Fibroblast of lung (primary cell): ENCODE results near the gene ST6GAL1. TPM values are rescaled to one million over a fixed set of nuclear protein-coding genes. Genes with fewer than 3 reads are reported as not detected.

Source experiments
- DNase-seq, 2 donors: peaks; one replicate each; pipeline versions ENCODE4 v3.0.0 to v3.0.0-alpha.2; 2010; ENCODE audit warnings: low read depth in 2 of 2
- H2AFZ ChIP-seq: 2 replicates; pipeline ENCODE4 v1.5.1; 2012; ENCODE audit warnings: low read length, control low read depth, inconsistent platforms
- H3K27ac ChIP-seq: 2 replicates; pipeline ENCODE4 v1.5.1; 2011; ENCODE audit warnings: low read length, control low read depth; ENCODE audit not compliant: insufficient read depth
- H3K27me3 ChIP-seq: 2 replicates; pipeline ENCODE4 v1.5.1; 2011; ENCODE audit warnings: mild to moderate bottlenecking, low read length; ENCODE audit not compliant: control insufficient read depth, insufficient read depth
- H3K36me3 ChIP-seq: 2 replicates; pipeline ENCODE4 v1.5.1; 2011; ENCODE audit warnings: low read length; ENCODE audit not compliant: control insufficient read depth, insufficient read depth
- H3K4me1 ChIP-seq: 2 replicates; pipeline ENCODE4 v1.5.1; 2011; ENCODE audit warnings: low read length; ENCODE audit not compliant: control insufficient read depth, insufficient read depth; ENCODE audit errors: extremely low read depth
- H3K4me2 ChIP-seq: 2 replicates; pipeline ENCODE4 v1.5.1; 2011; ENCODE audit warnings: low read length, control low read depth; ENCODE audit not compliant: insufficient read depth; ENCODE audit errors: extremely low read depth
- H3K4me3 ChIP-seq, 4 experiments: fragments of 200-600 bp in 1 of 4; sonication (generic) in 1 of 4; replicated peaks in 1 of 4; 2 replicates each; pipeline ENCODE4 v1.5.1; 2011 to 2016; ENCODE audit warnings: low read length in 4 of 4, low read depth in 3 of 4, mild to moderate bottlenecking in 3 of 4, control low read depth in 2 of 4, inconsistent platforms in 1 of 4, mixed read lengths in 1 of 4; ENCODE audit not compliant: insufficient read depth in 1 of 4; ENCODE audit errors: control extremely low read depth in 1 of 4
- H3K79me2 ChIP-seq: 2 replicates; pipeline ENCODE4 v1.5.1; 2012; ENCODE audit warnings: mild to moderate bottlenecking, low read length, inconsistent platforms; ENCODE audit not compliant: control insufficient read depth, insufficient read depth
- H3K9ac ChIP-seq: 2 replicates; pipeline ENCODE4 v1.5.1; 2011; ENCODE audit warnings: mild to moderate bottlenecking, low read length, control low read depth; ENCODE audit not compliant: insufficient read depth
- H3K9me3 ChIP-seq: 2 replicates; pipeline ENCODE4 v1.5.1; 2012; ENCODE audit warnings: low read depth, low read length; ENCODE audit not compliant: control insufficient read depth, insufficient read depth
- H4K20me1 ChIP-seq: 2 replicates; pipeline ENCODE4 v1.5.1; 2011; ENCODE audit warnings: low read length; ENCODE audit not compliant: control insufficient read depth, insufficient read depth; ENCODE audit errors: extremely low read depth
- EZH2 ChIP-seq: IDR thresholded peaks from 2 replicates; pipeline ENCODE4 v1.5.1; 2012; ENCODE audit warnings: low read length, control low read depth, mild to moderate bottlenecking; ENCODE audit errors: missing control alignments
- polyA plus RNA-seq, 2 donors: library from polyadenylated mRNA; depleted of rRNA in 1 of 2; stranded (reverse) in 1 of 2; unstranded in 1 of 2; fragments of >200 nt; gene quantifications; 2 replicates each; pipeline ENCODE4 v1.2.1, GENCODE V29; 2011 to 2012; ENCODE audit warnings: missing spikeins in 1 of 2
- total RNA-seq: library from RNA; depleted of rRNA; stranded (reverse); fragments of >200 nt; gene quantifications from 2 replicates; pipeline ENCODE4 v1.2.1, GENCODE V29; 2014
- TF ChIP-seq, protein P1 (sequence below), 2 donors: IDR thresholded peaks in 1 of 2; conservative IDR thresholded peaks in 1 of 2; 1 replicate in 1 of 2; 2 replicates in 1 of 2; pipeline ENCODE4 v1.5.1; 2011 to 2012; ENCODE audit warnings: low read length in 2 of 2, control low read depth in 1 of 2, inconsistent platforms in 1 of 2, low read depth in 1 of 2, mild to moderate bottlenecking in 1 of 2

ST6GAL1 gene
- total and polyA plus RNA-seq, 2 donors (not counting 1 experiment from before 2014, with no cell fraction given), result 0.83 to 1.00 TPM

DNA sequence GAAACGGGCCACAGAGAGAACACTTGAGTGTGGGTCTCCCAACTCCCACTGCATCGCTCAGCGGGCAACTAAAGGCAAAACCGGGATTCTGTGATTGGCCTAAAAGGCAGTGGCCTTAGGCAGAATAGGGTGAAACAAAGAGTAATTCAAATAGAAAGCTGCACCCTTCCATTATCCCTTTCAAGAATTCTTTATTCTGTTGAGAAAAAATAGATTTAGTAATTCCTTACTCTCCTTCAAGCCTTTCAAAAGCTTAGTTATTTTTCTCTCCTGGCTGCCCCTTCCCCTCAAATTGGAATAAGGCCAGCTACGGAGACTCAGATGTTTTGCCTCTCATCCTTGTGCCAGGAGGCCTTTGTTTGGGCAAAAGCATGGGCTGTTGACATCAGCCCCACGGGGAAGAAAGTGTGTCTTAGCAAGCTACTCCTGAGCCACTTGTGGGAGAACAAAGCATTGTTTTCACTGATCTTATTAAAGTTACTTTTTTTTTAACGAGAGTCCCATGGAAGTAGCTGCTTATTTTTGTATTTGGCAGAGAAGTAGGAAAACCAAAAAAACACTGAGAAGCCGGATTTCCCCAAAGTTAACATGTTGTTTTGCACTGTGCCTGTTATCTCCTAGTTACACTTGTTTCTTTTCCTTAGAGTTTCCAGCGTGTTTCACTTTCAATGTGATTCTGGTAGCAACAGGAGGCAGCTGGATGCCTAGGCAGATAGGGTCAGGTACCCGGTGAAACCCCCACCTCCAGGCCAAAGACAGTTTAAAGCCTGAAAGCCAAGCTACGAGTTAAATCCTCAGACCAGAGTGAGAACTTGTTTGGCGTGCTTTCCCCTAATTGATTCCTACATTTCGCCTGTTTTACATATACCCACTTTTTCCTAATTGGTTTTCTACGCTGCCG, 2.2 kb downstream of the ST6GAL1 start:
- no peak overlapping the region for H3K27ac ChIP-seq

DNA sequence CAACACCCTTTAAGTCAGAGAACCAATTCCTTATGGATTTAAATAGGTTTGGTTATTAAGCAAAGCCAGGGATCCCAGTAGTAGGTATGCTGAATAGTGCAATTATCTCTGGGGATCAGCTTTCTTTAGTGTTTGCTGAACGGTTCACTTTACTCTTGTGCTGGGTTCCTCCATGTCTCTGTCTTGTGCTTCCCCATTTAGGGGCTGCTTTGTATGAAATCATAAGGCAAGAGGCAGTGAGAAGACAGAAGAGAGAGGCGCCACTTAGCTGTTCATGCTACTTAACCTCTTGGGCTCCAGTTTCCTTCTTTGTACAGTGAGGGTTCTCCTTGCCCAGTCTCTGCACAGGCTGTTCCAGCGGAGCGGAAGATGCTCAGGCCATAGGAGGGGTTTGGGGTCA, 3.5 kb downstream of the ST6GAL1 start:
- Histone ChIP-seq H3K79me2 (no peaks in the 10 kb centered on the region), H2AFZ (no peak overlapping the region), H3K4me2 (no peak overlapping the region), H3K36me3 (no peaks in the 10 kb centered on the region), H3K27ac (no peak overlapping the region), H3K9ac (no peak overlapping the region), H3K9me3 (no peaks in the 10 kb centered on the region), H3K27me3 (peaks cover 3% of the 10 kb centered on the region), H3K4me1 (peaks cover 3% of the 10 kb centered on the region), H3K4me3 (no peak overlapping the region), H4K20me1 (no peaks in the 10 kb centered on the region)
- TF ChIP-seq, protein P1, sequence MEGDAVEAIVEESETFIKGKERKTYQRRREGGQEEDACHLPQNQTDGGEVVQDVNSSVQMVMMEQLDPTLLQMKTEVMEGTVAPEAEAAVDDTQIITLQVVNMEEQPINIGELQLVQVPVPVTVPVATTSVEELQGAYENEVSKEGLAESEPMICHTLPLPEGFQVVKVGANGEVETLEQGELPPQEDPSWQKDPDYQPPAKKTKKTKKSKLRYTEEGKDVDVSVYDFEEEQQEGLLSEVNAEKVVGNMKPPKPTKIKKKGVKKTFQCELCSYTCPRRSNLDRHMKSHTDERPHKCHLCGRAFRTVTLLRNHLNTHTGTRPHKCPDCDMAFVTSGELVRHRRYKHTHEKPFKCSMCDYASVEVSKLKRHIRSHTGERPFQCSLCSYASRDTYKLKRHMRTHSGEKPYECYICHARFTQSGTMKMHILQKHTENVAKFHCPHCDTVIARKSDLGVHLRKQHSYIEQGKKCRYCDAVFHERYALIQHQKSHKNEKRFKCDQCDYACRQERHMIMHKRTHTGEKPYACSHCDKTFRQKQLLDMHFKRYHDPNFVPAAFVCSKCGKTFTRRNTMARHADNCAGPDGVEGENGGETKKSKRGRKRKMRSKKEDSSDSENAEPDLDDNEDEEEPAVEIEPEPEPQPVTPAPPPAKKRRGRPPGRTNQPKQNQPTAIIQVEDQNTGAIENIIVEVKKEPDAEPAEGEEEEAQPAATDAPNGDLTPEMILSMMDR (conservative IDR thresholded peaks at IDR 0.05 in 1 of 2, IDR thresholded peaks at IDR 0.05 in 1 of 2; ENCODE audit: low read depth in 1 of 2, low read length in 2 of 2), result no peak
- TF ChIP-seq EZH2, result no peak
- no peak for DNase-seq

More for the DNA sequence above, 2.2 kb downstream of the ST6GAL1 start:
- no peaks in the 10 kb centered on the region for H3K79me2 ChIP-seq
- TF ChIP-seq, protein P1 (conservative IDR thresholded peaks at IDR 0.05 in 1 of 2, IDR thresholded peaks at IDR 0.05 in 1 of 2; ENCODE audit: low read depth in 1 of 2, low read length in 2 of 2), result no peak
- TF ChIP-seq EZH2, result no peak
- peak in 1 of 2 donors; percentile 12 for DNase-seq
- peaks cover 3% of the 10 kb centered on the region for H3K27me3 ChIP-seq
- no peak overlapping the region for H2AFZ ChIP-seq
- H3K4me3 ChIP-seq, result peak overlapping the region in 2 of 4 experiments; percentile 63 to 74
- H3K4me1 ChIP-seq, result peaks cover 3% of the 10 kb centered on the region
- peak overlapping the region; percentile 100 for H3K4me2 ChIP-seq
- no peaks in the 10 kb centered on the region for H3K36me3 ChIP-seq
- no peak overlapping the region for H3K9ac ChIP-seq
- no peaks in the 10 kb centered on the region for H4K20me1 ChIP-seq
- H3K9me3 ChIP-seq, result no peaks in the 10 kb centered on the region

DNA sequence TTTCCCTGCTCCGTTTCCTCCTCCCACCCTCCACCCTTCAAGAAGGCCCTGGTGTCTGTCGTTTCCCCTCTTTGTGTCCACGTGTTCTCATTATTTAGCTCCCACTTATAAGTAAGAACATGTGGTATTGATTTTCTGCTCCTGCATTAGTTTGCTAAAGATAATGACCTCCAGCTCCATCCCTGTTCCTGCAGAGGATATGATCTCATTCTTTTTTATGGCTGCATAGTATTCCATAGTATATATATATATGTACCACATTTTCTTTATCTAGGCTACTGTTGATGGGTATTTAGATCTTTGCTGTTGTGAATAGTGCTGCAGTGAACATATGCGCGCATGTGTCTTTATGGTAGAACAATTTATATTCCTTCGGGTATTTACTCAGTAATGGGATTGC, 4.8 kb downstream of the ST6GAL1 start:
- TF ChIP-seq, protein P1 (conservative IDR thresholded peaks at IDR 0.05 in 1 of 2, IDR thresholded peaks at IDR 0.05 in 1 of 2; ENCODE audit: low read depth in 1 of 2, low read length in 2 of 2), result no peak
- TF ChIP-seq EZH2, result no peak
- H2AFZ ChIP-seq, result no peak overlapping the region
- peaks cover 3% of the 10 kb centered on the region for H3K4me1 ChIP-seq
- H3K4me2 ChIP-seq, result no peak overlapping the region
- H3K27me3 ChIP-seq, result no peaks in the 10 kb centered on the region
- no peak overlapping the region for H3K9ac ChIP-seq
- no peaks in the 10 kb centered on the region for H3K79me2 ChIP-seq
- H4K20me1 ChIP-seq, result no peaks in the 10 kb centered on the region
- H3K27ac ChIP-seq, result no peak overlapping the region
- H3K36me3 ChIP-seq, result no peaks in the 10 kb centered on the region
- DNase-seq, result no peak
- H3K4me3 ChIP-seq, result no peak overlapping the region
- H3K9me3 ChIP-seq, result no peaks in the 10 kb centered on the region
